HG03342 (cell line): ENCODE measurements around the gene HSD11B1.

Experiments used
- ATAC-seq: cut with Tn5 transposase; IDR thresholded peaks from one replicate; pipeline ENCODE4 v1.9.1; 2021; ENCODE audit warnings: mild to moderate bottlenecking, moderate library complexity; ENCODE audit not compliant: unreplicated experiment

The HSD11B1 gene

DNA sequence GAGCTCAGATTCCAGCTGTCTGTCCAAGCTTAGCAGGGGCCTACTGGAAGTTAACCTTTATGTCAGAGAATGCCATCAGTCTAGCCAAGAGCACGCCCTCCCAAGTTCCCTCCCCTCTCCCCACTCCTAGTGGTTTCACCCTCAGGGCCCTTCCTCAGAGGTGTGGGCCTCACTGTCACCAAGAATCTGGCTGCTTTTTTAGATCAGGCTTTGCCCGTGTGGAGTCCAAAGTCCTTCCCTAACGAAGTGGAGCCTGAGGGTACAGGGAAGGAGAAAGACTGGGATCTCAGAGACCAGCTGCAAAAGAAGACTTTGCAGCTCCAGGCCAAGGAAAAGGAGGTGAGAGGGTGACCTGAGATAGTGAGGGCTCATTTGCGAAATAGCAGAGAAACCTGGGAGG, 75.6 kb downstream of the HSD11B1 start:
- ATAC-seq = no peak

GRCh38 chr1:209783386-209783785, 78.7 kb downstream of the HSD11B1 start:
- ATAC-seq = no peak
